ENCODE results near the gene DDX24.

DNA sequence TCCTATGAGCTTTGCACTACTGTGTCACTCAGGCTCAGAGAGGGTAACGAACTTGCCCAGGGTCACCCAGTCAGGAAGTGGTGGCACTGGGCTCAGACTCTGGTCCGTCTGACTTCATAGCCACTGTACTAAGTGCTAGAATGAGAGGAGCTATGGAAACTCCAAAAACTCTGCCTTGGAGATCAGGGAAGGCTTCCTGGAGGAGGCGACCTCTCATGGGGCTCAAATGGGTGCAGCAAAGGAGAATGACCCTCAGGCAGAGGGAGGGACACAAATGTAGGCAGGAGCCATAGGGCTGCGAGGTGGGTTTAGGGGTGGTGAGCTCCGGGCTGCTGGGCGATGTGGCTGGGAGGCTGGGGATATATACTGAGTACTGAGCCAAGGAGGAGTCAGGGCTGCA lies 80.7 kb downstream of the DDX24 start:
- TF ChIP-seq, protein P1, sequence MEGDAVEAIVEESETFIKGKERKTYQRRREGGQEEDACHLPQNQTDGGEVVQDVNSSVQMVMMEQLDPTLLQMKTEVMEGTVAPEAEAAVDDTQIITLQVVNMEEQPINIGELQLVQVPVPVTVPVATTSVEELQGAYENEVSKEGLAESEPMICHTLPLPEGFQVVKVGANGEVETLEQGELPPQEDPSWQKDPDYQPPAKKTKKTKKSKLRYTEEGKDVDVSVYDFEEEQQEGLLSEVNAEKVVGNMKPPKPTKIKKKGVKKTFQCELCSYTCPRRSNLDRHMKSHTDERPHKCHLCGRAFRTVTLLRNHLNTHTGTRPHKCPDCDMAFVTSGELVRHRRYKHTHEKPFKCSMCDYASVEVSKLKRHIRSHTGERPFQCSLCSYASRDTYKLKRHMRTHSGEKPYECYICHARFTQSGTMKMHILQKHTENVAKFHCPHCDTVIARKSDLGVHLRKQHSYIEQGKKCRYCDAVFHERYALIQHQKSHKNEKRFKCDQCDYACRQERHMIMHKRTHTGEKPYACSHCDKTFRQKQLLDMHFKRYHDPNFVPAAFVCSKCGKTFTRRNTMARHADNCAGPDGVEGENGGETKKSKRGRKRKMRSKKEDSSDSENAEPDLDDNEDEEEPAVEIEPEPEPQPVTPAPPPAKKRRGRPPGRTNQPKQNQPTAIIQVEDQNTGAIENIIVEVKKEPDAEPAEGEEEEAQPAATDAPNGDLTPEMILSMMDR (IDR thresholded peaks at IDR 0.05; ENCODE audit: low read depth, low read length): no peak
- TF ChIP-seq POLR2A (IDR thresholded peaks at IDR 0.05; ENCODE audit: extremely low read depth, insufficient read length) (no peak), MYC (IDR thresholded peaks at IDR 0.05; ENCODE audit: low read depth, low read length) (no peak)
- TF ChIP-seq, protein P2, sequence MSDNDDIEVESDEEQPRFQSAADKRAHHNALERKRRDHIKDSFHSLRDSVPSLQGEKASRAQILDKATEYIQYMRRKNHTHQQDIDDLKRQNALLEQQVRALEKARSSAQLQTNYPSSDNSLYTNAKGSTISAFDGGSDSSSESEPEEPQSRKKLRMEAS (IDR thresholded peaks at IDR 0.05; ENCODE audit: low read depth, low read length): no peak
